H4 (cell line): ENCODE data around the gene DRC7. TPM values are rescaled to one million over a fixed set of nuclear protein-coding genes. Genes with fewer than 3 reads are reported as not detected.

ENCODE experiments used
- total RNA-seq: library from RNA; depleted of rRNA; stranded (reverse); fragments of >200 nt; shearing (Covaris generic); gene quantifications from 2 replicates; pipeline ENCODE4 v1.2.3, GENCODE V29; 2014; rRNA removed

Gene DRC7
- total RNA-seq, 1 experiment from 2014 or later = 0.02 TPM

Other genes starting within 250 kb of the DRC7 start
- 88.4 and 96.4 TPM in 2 replicates for gene CIAPIN1, start 247.4 kb upstream of the DRC7 start, total RNA-seq
- gene COQ9, start 247.3 kb upstream of the DRC7 start, total RNA-seq = 67.6 and 76.9 TPM in 2 replicates
- gene POLR2C, start 232.1 kb upstream of the DRC7 start, total RNA-seq = 201 and 244 TPM in 2 replicates
- 15.5 and 25.4 TPM in 2 replicates for gene DOK4, start 208.3 kb upstream of the DRC7 start, total RNA-seq
- 5.8 and 10.2 TPM in 2 replicates for gene CCDC102A, start 158.2 kb upstream of the DRC7 start, total RNA-seq
- gene ADGRG5, start 152.2 kb upstream of the DRC7 start, total RNA-seq = not detected in 2 replicates
- gene ADGRG1, start 66.2 kb upstream of the DRC7 start, total RNA-seq = 1.2 and 1.3 TPM in 2 replicates
- not detected in 2 replicates for gene ADGRG3, start 26.5 kb upstream of the DRC7 start, total RNA-seq
- gene KATNB1, start 41.0 kb downstream of the DRC7 start, total RNA-seq = 22.1 and 24.9 TPM in 2 replicates
- 12.2 and 27.4 TPM in 2 replicates for gene KIFC3, start 107.7 kb downstream of the DRC7 start, total RNA-seq